Measurements from ENCODE around the gene CCDC28A.

DNA sequence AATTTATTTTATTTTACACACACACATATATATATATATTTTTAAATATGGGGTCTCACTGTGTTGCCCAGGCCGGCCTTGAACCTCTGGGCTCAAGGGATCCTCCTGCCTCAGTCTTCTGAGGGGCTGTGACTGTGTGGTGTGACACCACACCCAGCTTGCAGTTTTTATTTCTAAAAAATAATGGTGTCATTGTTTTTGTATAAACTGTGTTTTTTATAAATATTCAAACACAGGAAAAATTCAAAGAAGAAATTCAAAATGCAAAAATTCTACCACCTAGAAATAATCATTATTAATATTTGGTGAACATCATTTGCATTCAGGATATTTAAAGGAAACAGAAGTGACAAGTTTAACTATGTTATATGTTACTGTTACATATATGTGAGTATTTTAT, 3.1 kb downstream of the CCDC28A start:
- TF ChIP-seq, protein P1, sequence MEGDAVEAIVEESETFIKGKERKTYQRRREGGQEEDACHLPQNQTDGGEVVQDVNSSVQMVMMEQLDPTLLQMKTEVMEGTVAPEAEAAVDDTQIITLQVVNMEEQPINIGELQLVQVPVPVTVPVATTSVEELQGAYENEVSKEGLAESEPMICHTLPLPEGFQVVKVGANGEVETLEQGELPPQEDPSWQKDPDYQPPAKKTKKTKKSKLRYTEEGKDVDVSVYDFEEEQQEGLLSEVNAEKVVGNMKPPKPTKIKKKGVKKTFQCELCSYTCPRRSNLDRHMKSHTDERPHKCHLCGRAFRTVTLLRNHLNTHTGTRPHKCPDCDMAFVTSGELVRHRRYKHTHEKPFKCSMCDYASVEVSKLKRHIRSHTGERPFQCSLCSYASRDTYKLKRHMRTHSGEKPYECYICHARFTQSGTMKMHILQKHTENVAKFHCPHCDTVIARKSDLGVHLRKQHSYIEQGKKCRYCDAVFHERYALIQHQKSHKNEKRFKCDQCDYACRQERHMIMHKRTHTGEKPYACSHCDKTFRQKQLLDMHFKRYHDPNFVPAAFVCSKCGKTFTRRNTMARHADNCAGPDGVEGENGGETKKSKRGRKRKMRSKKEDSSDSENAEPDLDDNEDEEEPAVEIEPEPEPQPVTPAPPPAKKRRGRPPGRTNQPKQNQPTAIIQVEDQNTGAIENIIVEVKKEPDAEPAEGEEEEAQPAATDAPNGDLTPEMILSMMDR (tag by site-specific recombination; IDR thresholded peaks at IDR 0.05), result no peak
- TF ChIP-seq, protein P2, sequence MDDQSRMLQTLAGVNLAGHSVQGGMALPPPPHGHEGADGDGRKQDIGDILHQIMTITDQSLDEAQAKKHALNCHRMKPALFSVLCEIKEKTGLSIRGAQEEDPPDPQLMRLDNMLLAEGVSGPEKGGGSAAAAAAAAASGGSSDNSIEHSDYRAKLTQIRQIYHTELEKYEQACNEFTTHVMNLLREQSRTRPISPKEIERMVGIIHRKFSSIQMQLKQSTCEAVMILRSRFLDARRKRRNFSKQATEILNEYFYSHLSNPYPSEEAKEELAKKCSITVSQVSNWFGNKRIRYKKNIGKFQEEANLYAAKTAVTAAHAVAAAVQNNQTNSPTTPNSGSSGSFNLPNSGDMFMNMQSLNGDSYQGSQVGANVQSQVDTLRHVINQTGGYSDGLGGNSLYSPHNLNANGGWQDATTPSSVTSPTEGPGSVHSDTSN (CRISPR knock-in tag; IDR thresholded peaks at IDR 0.05), result no peak
- TF ChIP-seq ZBTB17 (tag by site-specific recombination; IDR thresholded peaks at IDR 0.05) (no peak), ZNF311 (tag by site-specific recombination; IDR thresholded peaks at IDR 0.05; ENCODE audit: borderline replicate concordance) (no peak), ZBTB7A (tag by site-specific recombination; IDR thresholded peaks at IDR 0.05; ENCODE audit: low read depth) (no peak), ZIC2 (tag by site-specific recombination; IDR thresholded peaks at IDR 0.05) (no peak), ZNF174 (tag by site-specific recombination; IDR thresholded peaks at IDR 0.05) (no peak), ZNF777 (tag by site-specific recombination; IDR thresholded peaks at IDR 0.05; ENCODE audit: borderline replicate concordance) (no peak), ZBTB21 (tag by site-specific recombination; IDR thresholded peaks at IDR 0.05) (no peak), ZNF501 (tag by site-specific recombination; IDR thresholded peaks at IDR 0.05) (no peak)
- TF ChIP-seq, protein P3, sequence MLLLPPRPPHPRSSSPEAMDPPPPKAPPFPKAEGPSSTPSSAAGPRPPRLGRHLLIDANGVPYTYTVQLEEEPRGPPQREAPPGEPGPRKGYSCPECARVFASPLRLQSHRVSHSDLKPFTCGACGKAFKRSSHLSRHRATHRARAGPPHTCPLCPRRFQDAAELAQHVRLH (tag by site-specific recombination; IDR thresholded peaks at IDR 0.05), result no peak
- TF ChIP-seq, protein P4, sequence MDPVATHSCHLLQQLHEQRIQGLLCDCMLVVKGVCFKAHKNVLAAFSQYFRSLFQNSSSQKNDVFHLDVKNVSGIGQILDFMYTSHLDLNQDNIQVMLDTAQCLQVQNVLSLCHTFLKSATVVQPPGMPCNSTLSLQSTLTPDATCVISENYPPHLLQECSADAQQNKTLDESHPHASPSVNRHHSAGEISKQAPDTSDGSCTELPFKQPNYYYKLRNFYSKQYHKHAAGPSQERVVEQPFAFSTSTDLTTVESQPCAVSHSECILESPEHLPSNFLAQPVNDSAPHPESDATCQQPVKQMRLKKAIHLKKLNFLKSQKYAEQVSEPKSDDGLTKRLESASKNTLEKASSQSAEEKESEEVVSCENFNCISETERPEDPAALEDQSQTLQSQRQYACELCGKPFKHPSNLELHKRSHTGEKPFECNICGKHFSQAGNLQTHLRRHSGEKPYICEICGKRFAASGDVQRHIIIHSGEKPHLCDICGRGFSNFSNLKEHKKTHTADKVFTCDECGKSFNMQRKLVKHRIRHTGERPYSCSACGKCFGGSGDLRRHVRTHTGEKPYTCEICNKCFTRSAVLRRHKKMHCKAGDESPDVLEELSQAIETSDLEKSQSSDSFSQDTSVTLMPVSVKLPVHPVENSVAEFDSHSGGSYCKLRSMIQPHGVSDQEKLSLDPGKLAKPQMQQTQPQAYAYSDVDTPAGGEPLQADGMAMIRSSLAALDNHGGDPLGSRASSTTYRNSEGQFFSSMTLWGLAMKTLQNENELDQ (tag by site-specific recombination; IDR thresholded peaks at IDR 0.05; ENCODE audit: low read depth), result no peak
- TF ChIP-seq, protein P5, sequence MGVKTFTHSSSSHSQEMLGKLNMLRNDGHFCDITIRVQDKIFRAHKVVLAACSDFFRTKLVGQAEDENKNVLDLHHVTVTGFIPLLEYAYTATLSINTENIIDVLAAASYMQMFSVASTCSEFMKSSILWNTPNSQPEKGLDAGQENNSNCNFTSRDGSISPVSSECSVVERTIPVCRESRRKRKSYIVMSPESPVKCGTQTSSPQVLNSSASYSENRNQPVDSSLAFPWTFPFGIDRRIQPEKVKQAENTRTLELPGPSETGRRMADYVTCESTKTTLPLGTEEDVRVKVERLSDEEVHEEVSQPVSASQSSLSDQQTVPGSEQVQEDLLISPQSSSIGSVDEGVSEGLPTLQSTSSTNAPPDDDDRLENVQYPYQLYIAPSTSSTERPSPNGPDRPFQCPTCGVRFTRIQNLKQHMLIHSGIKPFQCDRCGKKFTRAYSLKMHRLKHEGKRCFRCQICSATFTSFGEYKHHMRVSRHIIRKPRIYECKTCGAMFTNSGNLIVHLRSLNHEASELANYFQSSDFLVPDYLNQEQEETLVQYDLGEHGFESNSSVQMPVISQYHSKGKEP (tag by site-specific recombination; IDR thresholded peaks at IDR 0.05), result no peak
